Measurements from ENCODE around the gene MAN1C1. TPM values are rescaled to one million over a fixed set of nuclear protein-coding genes. Genes with fewer than 3 reads are reported as not detected.

MAN1C1 gene
- total and polyA plus RNA-seq, 9 of the 15 experiments (the other 6 are each of a cell fraction or from before 2014, with no cell fraction given), result 0.04 to 0.44 (median 0.10) TPM; not detected in 3

DNA sequence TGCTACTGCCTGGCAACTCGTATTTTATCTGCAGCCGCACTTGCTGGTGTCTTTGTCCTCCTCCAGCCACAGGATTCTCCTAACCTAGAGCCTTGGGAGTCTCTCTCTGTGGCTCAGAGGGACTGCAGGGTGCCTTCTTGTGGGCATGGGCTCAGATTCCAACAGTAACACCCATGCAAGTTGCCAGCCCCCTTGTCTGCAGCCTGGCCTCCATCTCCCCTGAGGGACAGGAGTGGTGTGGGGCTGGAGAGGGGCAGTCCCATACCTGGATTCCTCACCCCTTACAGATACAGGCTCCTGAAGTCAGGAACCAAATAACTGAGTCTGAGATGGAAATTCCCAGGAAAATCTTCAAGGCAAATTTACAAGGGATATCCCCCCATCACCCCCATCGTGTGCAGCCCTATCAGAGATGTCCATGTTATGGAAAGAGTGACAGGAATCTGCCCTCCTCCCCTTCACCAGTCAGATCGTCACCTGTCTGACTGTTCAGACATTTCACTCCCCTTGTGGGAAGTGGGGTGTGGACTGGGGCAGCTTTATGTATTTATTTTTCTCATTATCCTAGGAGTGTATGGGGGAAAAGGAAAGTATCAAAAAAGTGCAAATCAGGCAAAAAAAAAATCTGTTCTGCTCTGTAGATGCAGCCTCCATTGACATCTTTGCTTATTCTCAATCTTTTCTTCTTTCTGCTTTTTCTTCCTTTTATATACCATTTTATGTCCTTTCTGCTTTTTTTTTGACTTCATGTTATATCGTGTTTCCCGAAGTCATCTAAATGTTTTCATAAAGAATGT lies 70.8 kb downstream of the MAN1C1 start:
- H4K20me1 ChIP-seq (replicated peaks; ENCODE audit: control insufficient read depth, insufficient read depth, low read length), result peaks cover 16% of the 10 kb centered on the region
- H3K9ac ChIP-seq (ENCODE audit: insufficient read depth in 1 of 2, low read depth in 2 of 2, low read length in 2 of 2), result no peak overlapping the region
- in situ Hi-C loops (cut with MboI), result no loop called here
- no peaks in the 10 kb centered on the region for H3K9me1 ChIP-seq (ENCODE audit: control insufficient read depth, insufficient read depth, low read length)
- no peak overlapping the region for H3K27ac ChIP-seq (ENCODE audit: extremely low read depth, low read depth, low read length)
- H3K4me2 ChIP-seq (ENCODE audit: insufficient read depth, low read length), result no peak overlapping the region
- no peaks in the 10 kb centered on the region for H3K79me2 ChIP-seq (ENCODE audit: control insufficient read depth, insufficient read depth, low read length)
- H2AFZ ChIP-seq (ENCODE audit: low read depth, low read length), result no peak overlapping the region
- TF ChIP-seq KLF10 (CRISPR knock-in tag; IDR thresholded peaks at IDR 0.05), result no peak
- no peak for TF ChIP-seq CAMTA2 (CRISPR knock-in tag; conservative IDR thresholded peaks at IDR 0.05)
- TF ChIP-seq, protein P1, sequence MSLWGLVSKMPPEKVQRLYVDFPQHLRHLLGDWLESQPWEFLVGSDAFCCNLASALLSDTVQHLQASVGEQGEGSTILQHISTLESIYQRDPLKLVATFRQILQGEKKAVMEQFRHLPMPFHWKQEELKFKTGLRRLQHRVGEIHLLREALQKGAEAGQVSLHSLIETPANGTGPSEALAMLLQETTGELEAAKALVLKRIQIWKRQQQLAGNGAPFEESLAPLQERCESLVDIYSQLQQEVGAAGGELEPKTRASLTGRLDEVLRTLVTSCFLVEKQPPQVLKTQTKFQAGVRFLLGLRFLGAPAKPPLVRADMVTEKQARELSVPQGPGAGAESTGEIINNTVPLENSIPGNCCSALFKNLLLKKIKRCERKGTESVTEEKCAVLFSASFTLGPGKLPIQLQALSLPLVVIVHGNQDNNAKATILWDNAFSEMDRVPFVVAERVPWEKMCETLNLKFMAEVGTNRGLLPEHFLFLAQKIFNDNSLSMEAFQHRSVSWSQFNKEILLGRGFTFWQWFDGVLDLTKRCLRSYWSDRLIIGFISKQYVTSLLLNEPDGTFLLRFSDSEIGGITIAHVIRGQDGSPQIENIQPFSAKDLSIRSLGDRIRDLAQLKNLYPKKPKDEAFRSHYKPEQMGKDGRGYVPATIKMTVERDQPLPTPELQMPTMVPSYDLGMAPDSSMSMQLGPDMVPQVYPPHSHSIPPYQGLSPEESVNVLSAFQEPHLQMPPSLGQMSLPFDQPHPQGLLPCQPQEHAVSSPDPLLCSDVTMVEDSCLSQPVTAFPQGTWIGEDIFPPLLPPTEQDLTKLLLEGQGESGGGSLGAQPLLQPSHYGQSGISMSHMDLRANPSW (CRISPR knock-in tag; IDR thresholded peaks at IDR 0.05), result no peak
- peak; percentile 56 for TF ChIP-seq ZNF316 (IDR thresholded peaks at IDR 0.05)
- TF ChIP-seq, protein P2, sequence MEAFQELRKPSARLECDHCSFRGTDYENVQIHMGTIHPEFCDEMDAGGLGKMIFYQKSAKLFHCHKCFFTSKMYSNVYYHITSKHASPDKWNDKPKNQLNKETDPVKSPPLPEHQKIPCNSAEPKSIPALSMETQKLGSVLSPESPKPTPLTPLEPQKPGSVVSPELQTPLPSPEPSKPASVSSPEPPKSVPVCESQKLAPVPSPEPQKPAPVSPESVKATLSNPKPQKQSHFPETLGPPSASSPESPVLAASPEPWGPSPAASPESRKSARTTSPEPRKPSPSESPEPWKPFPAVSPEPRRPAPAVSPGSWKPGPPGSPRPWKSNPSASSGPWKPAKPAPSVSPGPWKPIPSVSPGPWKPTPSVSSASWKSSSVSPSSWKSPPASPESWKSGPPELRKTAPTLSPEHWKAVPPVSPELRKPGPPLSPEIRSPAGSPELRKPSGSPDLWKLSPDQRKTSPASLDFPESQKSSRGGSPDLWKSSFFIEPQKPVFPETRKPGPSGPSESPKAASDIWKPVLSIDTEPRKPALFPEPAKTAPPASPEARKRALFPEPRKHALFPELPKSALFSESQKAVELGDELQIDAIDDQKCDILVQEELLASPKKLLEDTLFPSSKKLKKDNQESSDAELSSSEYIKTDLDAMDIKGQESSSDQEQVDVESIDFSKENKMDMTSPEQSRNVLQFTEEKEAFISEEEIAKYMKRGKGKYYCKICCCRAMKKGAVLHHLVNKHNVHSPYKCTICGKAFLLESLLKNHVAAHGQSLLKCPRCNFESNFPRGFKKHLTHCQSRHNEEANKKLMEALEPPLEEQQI (IDR thresholded peaks at IDR 0.05), result no peak
- TF ChIP-seq MED1 (CRISPR knock-in tag; IDR thresholded peaks at IDR 0.05; ENCODE audit: borderline replicate concordance), result no peak
- TF ChIP-seq MAFG (tag; conservative IDR thresholded peaks at IDR 0.05), result peak; percentile 22; the same call in 1 of the 2 replicates
- no peak for TF ChIP-seq SRSF3 (IDR thresholded peaks at IDR 0.05; ENCODE audit: insufficient read depth, low read length)
- TF ChIP-seq YY1 (IDR thresholded peaks at IDR 0.05; ENCODE audit: borderline replicate concordance in 1 of 3, control insufficient read depth in 1 of 3, extremely low read depth in 1 of 3, insufficient read depth in 3 of 3, insufficient read length in 1 of 3, insufficient replicate concordance in 2 of 3, low read depth in 1 of 3, low read length in 2 of 3), result no peak
- no peak for TF ChIP-seq SMARCE1 (IDR thresholded peaks at IDR 0.05)
- TF ChIP-seq SMAD1 (IDR thresholded peaks at IDR 0.05; ENCODE audit: low read depth, low read length, partially characterized antibody), result no peak
- TF ChIP-seq ZNF699 (CRISPR knock-in tag; IDR thresholded peaks at IDR 0.05; ENCODE audit: insufficient replicate concordance), result no peak
- TF ChIP-seq NR1H2 (CRISPR knock-in tag; IDR thresholded peaks at IDR 0.05), result no peak
- TF ChIP-seq SRSF7 (optimal IDR thresholded peaks at IDR 0.05; ENCODE audit: low read depth, low read length), result no peak
- no peak for TF ChIP-seq NFXL1 (CRISPR knock-in tag; IDR thresholded peaks at IDR 0.05)
- intact Hi-C loops (cut with micrococcal nuclease), result no loop called here
- no peak overlapping the region for H3K4me3 ChIP-seq
- FAIRE-seq (no peak), DNase-seq (ENCODE audit: extremely low read depth in 1 of 4, low spot score in 3 of 4) (no peak), ATAC-seq (no peak)
- ChIA-PET CTCF (ENCODE audit: low intra/inter-chr PET ratio) (no interaction called here), POLR2A (no interaction called here)
- H3K9me3 ChIP-seq (replicated peaks; ENCODE audit: control insufficient read depth, insufficient read depth, low read depth, low read length), result no peaks in the 10 kb centered on the region
- no peaks in the 10 kb centered on the region for H3K36me3 ChIP-seq (ENCODE audit: control insufficient read depth, insufficient read depth, low read length)
- peaks cover 65 to 91% of the 10 kb centered on the region in 2 experiments for H3K27me3 ChIP-seq (ENCODE audit: control insufficient read depth in 2 of 2, insufficient read depth in 2 of 2, low read length in 2 of 2)
- 2% methylated on average over 6 of the region's 6 CpGs for WGBS (ENCODE audit: insufficient coverage, low coverage, missing lambda C conversion rate)
- peaks cover 0 to 4% of the 10 kb centered on the region in 2 experiments; a peak in 1 of 5 replicates for H3K4me1 ChIP-seq (replicated peaks in 1 of 2; ENCODE audit: control insufficient read depth in 2 of 2, insufficient read depth in 2 of 2, low read length in 2 of 2)
- no TSS peak for BruUV-seq (replicated peaks)
